Amygdala (tissue), 56 donors: ENCODE measurements around the gene PAMR1.

Experiments used
- DNase-seq, 56 donors: peaks; one replicate each; lab custom pipeline; 2025; lab: John Stamatoyannopoulos, UW

Gene PAMR1

GRCh38 chr11:35414311-35414710 is 111.1 kb downstream of the PAMR1 start:
- no peak for DNase-seq

DNA sequence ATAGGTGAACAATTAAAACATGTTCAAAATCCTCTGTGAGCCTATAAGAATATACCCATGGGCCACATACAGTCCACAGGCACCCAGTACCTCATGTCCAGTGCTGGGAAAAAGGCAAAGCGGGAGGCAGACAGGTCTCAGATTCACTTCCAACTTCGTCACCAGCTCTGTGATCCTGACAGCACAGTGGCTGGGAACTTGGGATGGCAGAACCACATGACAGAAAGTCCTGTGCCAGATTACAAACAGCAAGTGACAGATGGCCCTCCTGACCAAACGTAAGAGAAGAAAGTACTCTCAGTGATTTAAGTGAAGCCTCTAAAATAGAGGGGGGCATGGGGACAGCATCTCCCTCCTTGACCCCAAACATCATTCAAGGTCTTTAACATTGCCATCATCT is 111.8 kb downstream of the PAMR1 start:
- DNase-seq, result peak in 3 of 56 donors; percentile 11 to 34 (median 21)

DNA sequence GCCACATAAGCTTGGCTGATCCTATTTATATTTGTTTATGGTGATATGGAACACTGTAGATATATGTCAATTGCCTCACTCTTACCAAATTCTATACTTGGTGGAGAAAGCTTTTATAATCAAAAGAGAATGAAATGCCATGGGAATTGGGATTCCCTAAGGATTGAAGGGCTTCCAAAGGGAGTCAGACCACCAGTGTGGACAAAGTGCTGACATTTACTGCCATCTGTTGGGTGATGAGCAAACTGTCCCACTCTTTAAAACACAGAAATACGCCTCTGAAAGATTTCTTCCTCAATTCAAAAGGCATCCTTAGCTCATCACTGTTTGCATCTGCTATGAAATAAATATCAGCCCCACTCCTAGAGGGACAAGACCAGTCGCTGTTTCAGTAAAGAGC is 113.1 kb downstream of the PAMR1 start:
- DNase-seq, result peak in 1 of 56 donors; percentile 16

- no peak for DNase-seq
Measured at GRCh38 chr11:35407041-35407440, 118.4 kb downstream of the PAMR1 start.

DNA sequence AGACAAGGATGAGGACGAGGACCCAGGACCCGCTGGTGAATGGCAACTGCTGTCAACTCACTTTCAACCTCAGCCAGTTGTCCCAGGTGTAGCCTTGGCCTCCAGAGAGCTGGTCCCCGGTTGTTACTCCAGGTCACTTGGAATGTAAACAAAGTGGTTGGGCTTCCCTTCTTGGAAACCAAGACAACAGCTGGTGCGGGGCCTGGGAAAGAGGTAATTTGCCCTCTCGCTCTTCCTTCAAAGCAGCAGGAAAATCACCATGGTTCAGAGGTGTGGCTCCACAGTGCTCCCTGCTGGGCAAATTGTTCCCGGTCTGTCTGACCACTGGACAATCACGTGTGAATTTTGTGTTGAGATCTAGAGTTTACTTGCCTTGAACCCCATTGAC is 121.0 kb downstream of the PAMR1 start:
- peak in 10 of 56 donors; percentile 5 to 58 (median 30) for DNase-seq

- no peak for DNase-seq
Measured at GRCh38 chr11:35403765-35404387, 121.5 kb downstream of the PAMR1 start.

DNA sequence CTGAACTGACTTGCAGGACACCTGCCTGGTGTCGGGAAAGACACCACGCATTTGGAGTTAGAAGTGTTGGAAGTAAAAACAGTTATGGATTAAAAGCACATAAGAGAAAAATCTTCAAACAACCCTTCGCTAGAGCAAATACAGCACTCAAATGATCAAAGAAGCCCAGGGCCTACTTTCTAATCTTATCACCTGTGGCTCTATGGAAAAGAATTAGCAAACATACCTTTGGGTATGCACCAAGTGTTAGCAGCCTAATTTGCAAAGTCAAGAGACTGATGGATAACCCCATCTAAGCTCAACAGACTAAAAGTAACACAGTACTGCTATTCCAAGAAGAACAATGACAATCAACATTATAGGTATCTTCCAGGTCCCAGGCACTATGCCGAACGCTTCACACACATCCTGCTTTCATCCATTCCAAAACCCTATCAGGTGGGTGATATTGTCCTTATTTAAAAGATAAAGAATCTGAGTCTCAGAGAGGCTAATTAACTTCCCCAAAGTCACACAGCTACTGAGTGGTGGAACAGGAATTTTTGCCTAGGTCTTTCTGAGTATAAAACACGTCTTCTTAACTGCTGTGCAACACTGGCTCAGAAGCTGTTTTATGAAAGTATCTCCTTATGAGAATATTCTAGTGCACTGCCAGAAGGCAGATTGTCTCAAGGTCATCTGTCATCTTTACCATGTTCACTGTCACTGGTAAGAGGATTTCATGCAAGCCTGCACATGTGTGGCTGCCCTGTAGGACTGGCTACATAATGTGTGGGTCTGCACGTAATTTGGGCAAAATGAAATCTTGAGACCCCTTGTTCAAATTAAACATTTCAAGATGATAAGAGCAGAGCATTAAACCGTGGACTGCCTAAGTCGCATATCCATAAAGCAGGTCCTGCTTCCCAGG is 122.4 kb downstream of the PAMR1 start:
- DNase-seq, result no peak

- DNase-seq, result no peak
Measured at GRCh38 chr11:35398881-35399280, 126.5 kb downstream of the PAMR1 start.

- no peak for DNase-seq
Measured at GRCh38 chr11:35394941-35395340, 130.5 kb downstream of the PAMR1 start.

DNA sequence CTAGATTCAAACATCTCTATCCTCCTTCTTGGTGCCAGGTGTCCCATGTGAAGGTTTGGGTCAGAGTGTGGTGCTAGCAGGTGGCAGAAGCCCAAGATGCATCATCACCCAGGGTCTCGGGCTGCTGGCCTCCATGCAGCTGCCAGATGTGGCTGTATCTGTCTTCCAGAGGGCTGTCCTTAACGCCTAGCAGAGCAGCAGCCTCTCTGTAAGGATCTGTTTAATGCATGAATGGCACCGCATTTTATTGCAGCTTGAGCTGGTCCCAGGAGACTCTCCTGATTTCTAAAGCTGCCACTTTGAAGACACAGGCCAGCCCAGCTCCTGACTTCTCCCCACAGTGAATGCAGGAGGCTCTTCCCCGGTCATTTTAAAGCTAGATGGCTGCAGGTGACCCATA is 132.3 kb downstream of the PAMR1 start:
- DNase-seq, result no peak

- peak in 48 of 56 donors; percentile 9 to 81 (median 46) for DNase-seq
Measured at GRCh38 chr11:35391922-35392688, 133.3 kb downstream of the PAMR1 start.

- no peak for DNase-seq
Measured at GRCh38 chr11:35390737-35391682, 134.4 kb downstream of the PAMR1 start.

GRCh38 chr11:35389897-35390465 is 135.4 kb downstream of the PAMR1 start:
- no peak for DNase-seq

DNA sequence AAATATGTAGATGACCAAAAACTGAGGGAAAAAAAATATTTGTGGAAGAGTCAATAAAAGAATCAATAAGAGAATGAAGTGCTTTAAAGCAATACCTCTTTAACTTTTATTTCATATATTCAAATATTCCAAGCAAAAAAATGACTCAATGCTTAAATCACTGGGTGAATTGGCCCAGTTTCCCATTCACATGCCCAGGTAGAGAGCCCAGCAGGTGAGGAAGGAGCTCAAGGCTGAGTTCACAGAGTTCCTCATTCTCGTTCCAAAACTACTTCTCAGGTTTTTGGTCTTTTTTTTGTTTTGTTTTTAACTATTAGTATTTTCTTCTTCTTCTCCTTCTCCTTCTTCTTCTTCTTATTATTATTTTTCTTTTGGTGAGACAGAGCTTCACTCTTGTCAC is 136.3 kb downstream of the PAMR1 start:
- no peak for DNase-seq

DNA sequence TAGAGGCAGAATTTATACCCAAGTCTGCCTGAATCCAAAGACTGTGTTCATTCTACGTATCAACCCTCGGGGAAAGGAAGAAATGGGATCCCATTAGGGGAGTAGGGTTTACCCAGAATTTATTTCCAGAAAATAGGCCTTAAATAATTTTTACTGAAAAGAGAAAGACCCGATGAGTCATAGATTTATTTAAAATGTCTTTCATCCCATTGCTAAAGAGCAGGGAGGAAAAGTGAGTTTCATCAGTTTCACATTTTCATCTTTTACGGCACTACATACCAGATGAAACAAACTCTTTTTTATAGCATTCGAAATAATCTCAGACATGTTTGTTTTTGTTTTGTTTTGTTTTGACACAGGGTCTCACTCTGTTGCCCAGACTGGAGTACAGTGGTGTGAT is 137.4 kb downstream of the PAMR1 start:
- DNase-seq, result no peak

- DNase-seq, result no peak
Measured at GRCh38 chr11:35387111-35387982, 138.1 kb downstream of the PAMR1 start.

DNA sequence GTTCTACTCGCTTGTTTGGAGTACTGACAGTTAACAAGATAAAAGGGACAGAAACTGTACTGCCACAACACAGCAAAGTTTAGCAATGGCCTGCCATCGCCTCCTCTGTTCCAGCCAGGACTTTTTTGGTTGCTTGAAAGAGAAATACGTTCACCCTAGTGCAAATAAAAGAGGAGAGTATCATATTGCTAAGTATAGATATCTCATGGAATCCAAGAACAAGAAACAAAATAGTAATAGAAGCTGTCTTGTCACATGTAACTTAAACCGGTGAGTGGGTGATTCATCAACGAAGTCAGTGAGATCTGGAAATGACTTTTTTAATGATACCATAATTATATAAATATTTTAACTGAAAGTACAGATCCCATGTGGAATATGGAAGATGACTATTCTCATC is 141.5 kb downstream of the PAMR1 start:
- no peak for DNase-seq
